SK-N-SH (cell line): ENCODE measurements around the gene AKT2. TPM values are rescaled to one million over a fixed set of nuclear protein-coding genes. Genes with fewer than 3 reads are reported as not detected.

Experiments
- CTCF ChIA-PET: fragments of 300-600, 350-600 bp; formaldehyde crosslinking; extraction: SDS; loops from one replicate; lab custom pipeline; 2021; lab: Yijun Ruan, JAX
- POLR2A ChIA-PET: fragments of 350-600 bp; sonication (Branson Sonifier 250); formaldehyde crosslinking; extraction: SDS; loops from one replicate; lab custom pipeline; 2020; ENCODE audit warnings: antibody characterized with exemption, inconsistent platforms; lab: Yijun Ruan, JAX
- DNase-seq: peaks from one replicate; pipeline ENCODE4 v3.0.0; 2012
- H2AFZ ChIP-seq: fragments of 200-600 bp; sonication (generic); 2 replicates; pipeline ENCODE4 v1.8.1; 2016; ENCODE audit warnings: antibody characterized with exemption, mild to moderate bottlenecking, low read depth
- H3F3A ChIP-seq: fragments of 200-600 bp; sonication (generic); replicated peaks from 2 replicates; pipeline ENCODE3; 2016; ENCODE audit warnings: antibody characterized with exemption, mild to moderate bottlenecking; ENCODE audit not compliant: insufficient read depth
- H3K27ac ChIP-seq, 2 experiments: fragments of 200-500 bp in 1 of 2; fragments of 200-600 bp in 1 of 2; sonication (Bioruptor generic) in 1 of 2; sonication (generic), shearing (Covaris generic) in 1 of 2; 2 replicates each; pipeline versions ENCODE4 v1.5.1 to v1.6.1; 2014 to 2016; ENCODE audit warnings: low read depth in 2 of 2, inconsistent platforms in 1 of 2, low read length in 1 of 2, mild to moderate bottlenecking in 1 of 2, mixed read lengths in 1 of 2
- H3K27me3 ChIP-seq: fragments of 200-600 bp; sonication (generic), shearing (Covaris generic); 2 replicates; pipeline ENCODE4 v1.6.1; 2016; ENCODE audit warnings: mixed run types; ENCODE audit not compliant: insufficient read depth
- H3K36me3 ChIP-seq, 2 experiments: fragments of 200-500 bp in 1 of 2; fragments of 200-600 bp in 1 of 2; sonication (Bioruptor generic) in 1 of 2; sonication (generic) in 1 of 2; replicated peaks in 1 of 2; 2 replicates each; pipeline versions ENCODE3 to v1.5.1; 2014 to 2016; ENCODE audit warnings: low read length in 1 of 2, mild to moderate bottlenecking in 1 of 2; ENCODE audit not compliant: insufficient read depth in 2 of 2, control insufficient read depth in 1 of 2
- H3K4me1 ChIP-seq, 2 experiments: fragments of 200-500 bp in 1 of 2; fragments of 200-600 bp in 1 of 2; sonication (Bioruptor generic) in 1 of 2; sonication (generic), shearing (Covaris generic) in 1 of 2; 2 replicates each; pipeline versions ENCODE4 v1.5.1 to v1.6.1; 2014 to 2016; ENCODE audit warnings: low read depth in 1 of 2, low read length in 1 of 2, mixed run types in 1 of 2; ENCODE audit not compliant: insufficient read depth in 2 of 2, control insufficient read depth in 1 of 2
- H3K4me2 ChIP-seq: fragments of 200-600 bp; sonication (generic), shearing (Covaris generic); 2 replicates; pipeline ENCODE4 v1.6.1; 2017; ENCODE audit warnings: mixed run types
- H3K4me3 ChIP-seq, 2 experiments: fragments of 200-500 bp in 1 of 2; fragments of 200-600 bp in 1 of 2; sonication (Bioruptor generic) in 1 of 2; sonication (generic), shearing (Covaris generic) in 1 of 2; 2 replicates each; pipeline versions ENCODE4 v1.5.1 to v1.8.1; 2014 to 2016; ENCODE audit warnings: low read depth in 2 of 2, inconsistent platforms in 1 of 2, low read length in 1 of 2, mild to moderate bottlenecking in 1 of 2, mixed read lengths in 1 of 2, moderate library complexity in 1 of 2
- H3K79me2 ChIP-seq: fragments of 200-600 bp; sonication (generic); 2 replicates; pipeline ENCODE4 v1.8.1; 2017; ENCODE audit warnings: mild to moderate bottlenecking; ENCODE audit not compliant: insufficient read depth
- H3K9ac ChIP-seq: fragments of 200-600 bp; sonication (generic); 2 replicates; pipeline ENCODE4 v1.6.1; 2017; ENCODE audit warnings: mixed run types
- H3K9me2 ChIP-seq: fragments of 200-600 bp; sonication (generic); 2 replicates; pipeline ENCODE4 v1.6.1; 2017; ENCODE audit warnings: mixed run types
- H3K9me3 ChIP-seq: fragments of 200-600 bp; sonication (generic); 2 replicates; pipeline ENCODE4 v1.6.1; 2017; ENCODE audit warnings: mixed run types, mild to moderate bottlenecking, moderate library complexity
- H4K20me1 ChIP-seq: fragments of 200-600 bp; sonication (generic); 2 replicates; pipeline ENCODE4 v1.6.1; 2017; ENCODE audit warnings: mild to moderate bottlenecking, mixed run types; ENCODE audit not compliant: insufficient read depth
- CHD2 ChIP-seq: fragments of 150-350 bp; IDR thresholded peaks from 2 replicates; pipeline ENCODE4 v1.6.1; 2018; ENCODE audit warnings: low read length; ENCODE audit not compliant: partially characterized antibody
- EP300 ChIP-seq, 2 experiments: IDR thresholded peaks; 2 replicates each; pipeline versions ENCODE4 v1.4.0 to v1.6.1; 2012; ENCODE audit warnings: borderline replicate concordance in 1 of 2, low read depth in 1 of 2, low read length in 1 of 2
- GATA2 ChIP-seq: sonication (generic); formaldehyde crosslinking; IDR thresholded peaks from 2 replicates; pipeline ENCODE4 v1.5.0; 2020; ENCODE audit warnings: mild to moderate bottlenecking, missing genetic modification reagents
- JUND ChIP-seq: IDR thresholded peaks from 2 replicates; pipeline ENCODE4 v1.4.0; 2012
- MXI1 ChIP-seq: IDR thresholded peaks from 2 replicates; pipeline ENCODE4 v1.6.1; 2012; ENCODE audit warnings: mild to moderate bottlenecking, low read depth, low read length, improper control_type of control experiment
- POLR2AphosphoS5 ChIP-seq: IDR thresholded peaks from 2 replicates; pipeline ENCODE4 v1.6.1; 2012; ENCODE audit warnings: low read depth, low read length
- RAD21 ChIP-seq: IDR thresholded peaks from 2 replicates; pipeline ENCODE4 v1.6.1; 2012; ENCODE audit warnings: mild to moderate bottlenecking, low read length
- SIN3A ChIP-seq: IDR thresholded peaks from 2 replicates; pipeline ENCODE4 v1.6.1; 2012; ENCODE audit warnings: low read depth, mild to moderate bottlenecking, low read length, moderate library complexity, borderline replicate concordance
- YY1 ChIP-seq: IDR thresholded peaks from 2 replicates; pipeline ENCODE4 v1.4.0; 2012; ENCODE audit warnings: low read depth, mild to moderate bottlenecking
- WGBS: methylation state at CpG from one replicate; pipeline ENCODE4 v1.1.6; 2017; ENCODE audit warnings: low lambda C conversion rate; 5-methylcytosine and 5-hydroxymethylcytosine counted together
- polyA plus RNA-seq, 3 experiments: library from polyadenylated mRNA; depleted of rRNA; stranded (reverse); fragments of >200 nt; gene quantifications; 2 replicates each; pipeline ENCODE4 v1.2.3, GENCODE V29; 2012
- TF ChIP-seq, protein P1 (sequence below): IDR thresholded peaks from 2 replicates; pipeline ENCODE4 v1.4.0; 2012; ENCODE audit warnings: low read depth, borderline replicate concordance
- TF ChIP-seq, protein P2 (sequence below): IDR thresholded peaks from 2 replicates; pipeline ENCODE4 v1.6.1; 2012; ENCODE audit warnings: mild to moderate bottlenecking, low read depth, low read length, moderate library complexity
- TF ChIP-seq, protein P3 (sequence below): IDR thresholded peaks from 2 replicates; pipeline ENCODE4 v1.4.0; 2012; ENCODE audit warnings: low read depth
- TF ChIP-seq, protein P4 (sequence below): fragments of 200-600 bp; sonication (generic); IDR thresholded peaks from 2 replicates; pipeline ENCODE4 v1.6.1; 2017; ENCODE audit warnings: antibody characterized with exemption, mild to moderate bottlenecking, moderate library complexity
- TF ChIP-seq, protein P5 (sequence below): fragments of 150-350 bp; IDR thresholded peaks from 2 replicates; pipeline ENCODE4 v1.6.1; 2017; ENCODE audit warnings: antibody characterized with exemption, low read length, low read depth, borderline replicate concordance

AKT2 gene
- polyA plus RNA-seq, 1 of the 3 experiments (the other 2 are of a cell fraction): 99.8 TPM

DNA sequence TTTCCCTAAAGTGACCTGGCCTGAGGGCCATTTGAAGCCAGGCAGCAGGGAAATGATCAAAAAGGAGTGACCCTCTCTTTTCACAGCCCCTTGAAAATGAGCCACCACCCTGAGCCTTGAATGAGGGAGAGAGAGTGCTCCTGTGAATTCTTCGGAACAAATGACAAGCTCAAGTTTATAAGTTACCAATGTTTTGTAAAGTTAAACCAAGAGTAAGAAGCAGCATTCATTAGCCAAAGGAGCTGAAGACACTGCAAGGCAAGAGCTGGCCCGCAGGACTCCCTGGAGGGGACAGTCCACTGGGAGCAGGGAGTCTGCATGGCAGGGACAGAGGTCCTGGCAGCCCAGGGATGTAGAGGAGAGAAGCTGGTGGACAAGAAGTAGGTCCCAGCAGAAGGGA is 42.0 kb downstream of the AKT2 start:
- H3K27me3 ChIP-seq: no peaks in the 10 kb centered on the region
- H3K79me2 ChIP-seq: peaks cover 11% of the 10 kb centered on the region; the same call in 1 of the 2 replicates
- WGBS: 96% methylated on average over 2 of the region's 2 CpGs
- H3K36me3 ChIP-seq: peaks cover 0 to 29% of the 10 kb centered on the region in 2 experiments
- no peak for DNase-seq
- no peak overlapping the region for H3K27ac ChIP-seq
- H3K4me1 ChIP-seq: no peaks in the 10 kb centered on the region; a peak in 1 of 4 replicates
- ChIA-PET POLR2A (no interaction called here), CTCF (interaction anchor here (0.6 to 1.9 kb wide), 4 partner anchors 9 to 37 kb away, joined by 3 to 5 read pairs (median 4); no protein-coding TSS in a partner anchor)
- H3K9me3 ChIP-seq: no peaks in the 10 kb centered on the region
- H3K4me2 ChIP-seq: no peak overlapping the region
- no peak overlapping the region for H3K9ac ChIP-seq
- no peak overlapping the region for H3K4me3 ChIP-seq
- H3F3A ChIP-seq: no peaks in the 10 kb centered on the region
- no peak overlapping the region for H2AFZ ChIP-seq
- TF ChIP-seq, protein P1, sequence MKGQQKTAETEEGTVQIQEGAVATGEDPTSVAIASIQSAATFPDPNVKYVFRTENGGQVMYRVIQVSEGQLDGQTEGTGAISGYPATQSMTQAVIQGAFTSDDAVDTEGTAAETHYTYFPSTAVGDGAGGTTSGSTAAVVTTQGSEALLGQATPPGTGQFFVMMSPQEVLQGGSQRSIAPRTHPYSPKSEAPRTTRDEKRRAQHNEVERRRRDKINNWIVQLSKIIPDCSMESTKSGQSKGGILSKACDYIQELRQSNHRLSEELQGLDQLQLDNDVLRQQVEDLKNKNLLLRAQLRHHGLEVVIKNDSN: no peak
- no peak for TF ChIP-seq YY1
- TF ChIP-seq, protein P2, sequence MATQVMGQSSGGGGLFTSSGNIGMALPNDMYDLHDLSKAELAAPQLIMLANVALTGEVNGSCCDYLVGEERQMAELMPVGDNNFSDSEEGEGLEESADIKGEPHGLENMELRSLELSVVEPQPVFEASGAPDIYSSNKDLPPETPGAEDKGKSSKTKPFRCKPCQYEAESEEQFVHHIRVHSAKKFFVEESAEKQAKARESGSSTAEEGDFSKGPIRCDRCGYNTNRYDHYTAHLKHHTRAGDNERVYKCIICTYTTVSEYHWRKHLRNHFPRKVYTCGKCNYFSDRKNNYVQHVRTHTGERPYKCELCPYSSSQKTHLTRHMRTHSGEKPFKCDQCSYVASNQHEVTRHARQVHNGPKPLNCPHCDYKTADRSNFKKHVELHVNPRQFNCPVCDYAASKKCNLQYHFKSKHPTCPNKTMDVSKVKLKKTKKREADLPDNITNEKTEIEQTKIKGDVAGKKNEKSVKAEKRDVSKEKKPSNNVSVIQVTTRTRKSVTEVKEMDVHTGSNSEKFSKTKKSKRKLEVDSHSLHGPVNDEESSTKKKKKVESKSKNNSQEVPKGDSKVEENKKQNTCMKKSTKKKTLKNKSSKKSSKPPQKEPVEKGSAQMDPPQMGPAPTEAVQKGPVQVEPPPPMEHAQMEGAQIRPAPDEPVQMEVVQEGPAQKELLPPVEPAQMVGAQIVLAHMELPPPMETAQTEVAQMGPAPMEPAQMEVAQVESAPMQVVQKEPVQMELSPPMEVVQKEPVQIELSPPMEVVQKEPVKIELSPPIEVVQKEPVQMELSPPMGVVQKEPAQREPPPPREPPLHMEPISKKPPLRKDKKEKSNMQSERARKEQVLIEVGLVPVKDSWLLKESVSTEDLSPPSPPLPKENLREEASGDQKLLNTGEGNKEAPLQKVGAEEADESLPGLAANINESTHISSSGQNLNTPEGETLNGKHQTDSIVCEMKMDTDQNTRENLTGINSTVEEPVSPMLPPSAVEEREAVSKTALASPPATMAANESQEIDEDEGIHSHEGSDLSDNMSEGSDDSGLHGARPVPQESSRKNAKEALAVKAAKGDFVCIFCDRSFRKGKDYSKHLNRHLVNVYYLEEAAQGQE: no peak
- no peak for TF ChIP-seq RAD21
- TF ChIP-seq, protein P3, sequence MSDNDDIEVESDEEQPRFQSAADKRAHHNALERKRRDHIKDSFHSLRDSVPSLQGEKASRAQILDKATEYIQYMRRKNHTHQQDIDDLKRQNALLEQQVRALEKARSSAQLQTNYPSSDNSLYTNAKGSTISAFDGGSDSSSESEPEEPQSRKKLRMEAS: no peak
- no peak for TF ChIP-seq EP300 (IDR thresholded peaks at IDR 0.05; ENCODE audit: borderline replicate concordance in 1 of 2, low read depth in 1 of 2, low read length in 1 of 2)
- no peak for TF ChIP-seq POLR2AphosphoS5
- TF ChIP-seq JUND: no peak
- TF ChIP-seq, protein P4, sequence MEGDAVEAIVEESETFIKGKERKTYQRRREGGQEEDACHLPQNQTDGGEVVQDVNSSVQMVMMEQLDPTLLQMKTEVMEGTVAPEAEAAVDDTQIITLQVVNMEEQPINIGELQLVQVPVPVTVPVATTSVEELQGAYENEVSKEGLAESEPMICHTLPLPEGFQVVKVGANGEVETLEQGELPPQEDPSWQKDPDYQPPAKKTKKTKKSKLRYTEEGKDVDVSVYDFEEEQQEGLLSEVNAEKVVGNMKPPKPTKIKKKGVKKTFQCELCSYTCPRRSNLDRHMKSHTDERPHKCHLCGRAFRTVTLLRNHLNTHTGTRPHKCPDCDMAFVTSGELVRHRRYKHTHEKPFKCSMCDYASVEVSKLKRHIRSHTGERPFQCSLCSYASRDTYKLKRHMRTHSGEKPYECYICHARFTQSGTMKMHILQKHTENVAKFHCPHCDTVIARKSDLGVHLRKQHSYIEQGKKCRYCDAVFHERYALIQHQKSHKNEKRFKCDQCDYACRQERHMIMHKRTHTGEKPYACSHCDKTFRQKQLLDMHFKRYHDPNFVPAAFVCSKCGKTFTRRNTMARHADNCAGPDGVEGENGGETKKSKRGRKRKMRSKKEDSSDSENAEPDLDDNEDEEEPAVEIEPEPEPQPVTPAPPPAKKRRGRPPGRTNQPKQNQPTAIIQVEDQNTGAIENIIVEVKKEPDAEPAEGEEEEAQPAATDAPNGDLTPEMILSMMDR: no peak
- no peak for TF ChIP-seq MXI1
- TF ChIP-seq CHD2: no peak
- no peak for TF ChIP-seq GATA2
- TF ChIP-seq, protein P5, sequence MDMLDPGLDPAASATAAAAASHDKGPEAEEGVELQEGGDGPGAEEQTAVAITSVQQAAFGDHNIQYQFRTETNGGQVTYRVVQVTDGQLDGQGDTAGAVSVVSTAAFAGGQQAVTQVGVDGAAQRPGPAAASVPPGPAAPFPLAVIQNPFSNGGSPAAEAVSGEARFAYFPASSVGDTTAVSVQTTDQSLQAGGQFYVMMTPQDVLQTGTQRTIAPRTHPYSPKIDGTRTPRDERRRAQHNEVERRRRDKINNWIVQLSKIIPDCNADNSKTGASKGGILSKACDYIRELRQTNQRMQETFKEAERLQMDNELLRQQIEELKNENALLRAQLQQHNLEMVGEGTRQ: no peak
- TF ChIP-seq SIN3A: no peak
- no peaks in the 10 kb centered on the region for H3K9me2 ChIP-seq
- H4K20me1 ChIP-seq: peaks cover 14% of the 10 kb centered on the region
